Ascending aorta (tissue), 2 donors: Measurements from ENCODE around the gene HLA-A. TPM values are rescaled to one million over a fixed set of nuclear protein-coding genes. Genes with fewer than 3 reads are reported as not detected.
A peak's percentile ranks its signal among the peaks of the same experiment; 100 is the strongest.

Experiments used
- DNase-seq, 2 donors: peaks; one replicate each; pipeline ENCODE4 v3.0.0-alpha.2; 2019; ENCODE audit warnings: low spot score in 2 of 2
- H3K27ac ChIP-seq, 2 donors: fragments of 200-600 bp; sonication (generic); one replicate each; pipeline ENCODE4 v1.5.1; 2016 to 2017; ENCODE audit warnings: mild to moderate bottlenecking in 1 of 2
- H3K27me3 ChIP-seq: fragments of 200-600 bp; sonication (generic); one replicate; pipeline ENCODE4 v1.5.1; 2017
- H3K36me3 ChIP-seq, 2 donors: fragments of 200-600 bp; sonication (generic); one replicate each; pipeline ENCODE4 v1.5.1; 2016
- H3K4me1 ChIP-seq, 2 donors: fragments of 200-600 bp; sonication (generic); one replicate each; pipeline ENCODE4 v1.5.1; 2016 to 2017; ENCODE audit warnings: mild to moderate bottlenecking in 1 of 2
- H3K4me3 ChIP-seq, 2 donors: fragments of 200-600 bp; sonication (generic); one replicate each; pipeline ENCODE4 v1.5.1; 2016 to 2017; ENCODE audit warnings: mild to moderate bottlenecking in 1 of 2
- H3K9me3 ChIP-seq, 2 donors: fragments of 200-600 bp; sonication (generic); one replicate each; pipeline ENCODE4 v1.5.1; 2016
- intact Hi-C: fragments of 100-400 bp; cut with DNase I; formaldehyde crosslinking; loops from one replicate; pipeline ENCODE4 v1.15.1; 2023
- total RNA-seq: library from RNA; depleted of rRNA; stranded (reverse); fragments of >200 nt; gene quantifications from one replicate; pipeline ENCODE4 v1.1.0, GENCODE V29; 2016
- TF ChIP-seq, protein P1 (sequence below), 3 experiments: fragments of 200-600 bp in 2 of 3; fragments of 450-650 bp in 1 of 3; sonication (generic) in 2 of 3; IDR thresholded peaks; one replicate each; pipeline ENCODE4 v1.5.1; 2016 to 2019; ENCODE audit warnings: antibody characterized with exemption in 3 of 3, mild to moderate bottlenecking in 1 of 3, moderate library complexity in 1 of 3

Gene HLA-A
- total RNA-seq, 1 donor from 2014 or later = 1,099 TPM

DNA sequence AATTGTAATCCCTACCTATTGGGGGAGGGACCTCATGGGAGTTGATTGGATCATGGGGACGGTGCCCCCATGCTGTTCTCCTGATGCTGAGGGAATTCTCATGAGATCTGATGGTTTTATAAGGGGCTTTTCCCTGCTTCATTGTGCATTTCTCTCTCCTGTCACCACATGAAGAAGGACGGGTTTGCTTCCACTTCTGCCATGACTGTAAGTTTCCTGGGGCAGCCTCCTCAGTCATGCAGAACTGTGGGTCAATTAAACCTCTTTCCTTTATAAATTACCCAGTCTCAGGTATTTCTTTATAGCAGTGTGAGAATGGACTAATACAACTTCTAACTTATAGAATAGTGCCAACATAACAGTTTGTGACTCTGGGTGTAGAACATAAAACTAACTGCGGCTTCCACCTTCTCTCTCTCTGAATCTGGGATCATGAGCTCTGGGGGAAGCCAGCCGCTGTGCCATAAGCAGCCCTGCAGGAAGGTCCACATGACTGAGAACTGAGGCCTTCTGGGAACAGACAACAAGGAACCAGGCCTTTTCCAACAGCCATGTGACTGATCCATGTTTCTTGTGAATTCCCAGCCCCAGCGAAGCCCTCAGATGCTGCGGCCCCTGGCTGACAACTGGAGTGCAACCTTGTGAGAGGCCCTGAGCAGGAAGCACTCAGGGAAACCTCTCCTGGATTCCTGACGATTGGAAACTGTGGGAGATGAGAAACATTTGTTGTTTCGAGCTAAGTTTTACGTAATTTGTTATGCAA is 3.4 kb upstream of the HLA-A start:
- peaks cover 0 to 4% of the 10 kb centered on the region in 2 donors for H3K4me1 ChIP-seq
- intact Hi-C loops = no loop called here
- DNase-seq = no peak
- TF ChIP-seq, protein P1, sequence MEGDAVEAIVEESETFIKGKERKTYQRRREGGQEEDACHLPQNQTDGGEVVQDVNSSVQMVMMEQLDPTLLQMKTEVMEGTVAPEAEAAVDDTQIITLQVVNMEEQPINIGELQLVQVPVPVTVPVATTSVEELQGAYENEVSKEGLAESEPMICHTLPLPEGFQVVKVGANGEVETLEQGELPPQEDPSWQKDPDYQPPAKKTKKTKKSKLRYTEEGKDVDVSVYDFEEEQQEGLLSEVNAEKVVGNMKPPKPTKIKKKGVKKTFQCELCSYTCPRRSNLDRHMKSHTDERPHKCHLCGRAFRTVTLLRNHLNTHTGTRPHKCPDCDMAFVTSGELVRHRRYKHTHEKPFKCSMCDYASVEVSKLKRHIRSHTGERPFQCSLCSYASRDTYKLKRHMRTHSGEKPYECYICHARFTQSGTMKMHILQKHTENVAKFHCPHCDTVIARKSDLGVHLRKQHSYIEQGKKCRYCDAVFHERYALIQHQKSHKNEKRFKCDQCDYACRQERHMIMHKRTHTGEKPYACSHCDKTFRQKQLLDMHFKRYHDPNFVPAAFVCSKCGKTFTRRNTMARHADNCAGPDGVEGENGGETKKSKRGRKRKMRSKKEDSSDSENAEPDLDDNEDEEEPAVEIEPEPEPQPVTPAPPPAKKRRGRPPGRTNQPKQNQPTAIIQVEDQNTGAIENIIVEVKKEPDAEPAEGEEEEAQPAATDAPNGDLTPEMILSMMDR (IDR thresholded peaks at IDR 0.05) = no peak
- H3K36me3 ChIP-seq = no peaks in the 10 kb centered on the region
- H3K9me3 ChIP-seq = no peaks in the 10 kb centered on the region
- H3K27me3 ChIP-seq = no peaks in the 10 kb centered on the region
- H3K27ac ChIP-seq = no peak overlapping the region
- no peak overlapping the region for H3K4me3 ChIP-seq

DNA sequence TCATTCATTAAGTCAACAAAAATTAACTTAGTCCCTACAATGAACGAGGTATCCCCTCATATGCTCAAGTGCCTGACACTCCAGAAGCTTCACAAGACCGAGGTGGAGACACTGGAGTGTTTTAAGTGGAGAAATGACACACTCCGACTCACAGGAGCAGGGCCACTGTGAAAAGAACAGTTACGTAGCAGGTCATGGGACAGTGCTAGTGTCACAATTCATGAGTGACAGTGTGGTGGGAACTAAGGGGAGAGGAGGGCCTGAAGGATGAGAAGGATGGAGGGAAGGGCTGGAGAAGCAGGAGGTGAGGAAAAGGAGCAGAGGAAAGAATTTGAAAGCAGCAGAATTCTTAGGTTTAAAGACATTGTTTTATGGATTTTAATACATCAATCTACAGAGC is 1.3 kb upstream of the HLA-A start:
- H3K4me1 ChIP-seq = peaks cover 0 to 4% of the 10 kb centered on the region in 2 donors
- no peak for DNase-seq
- intact Hi-C loops = loop anchor here (5.0 to 10.0 kb wide), 3 partner anchors 121 to 274 kb away; partner anchors contain the start of genes HLA-F, POLR1H and TRIM26
- H3K27ac ChIP-seq = peak overlapping the region in 1 of 2 donors; percentile 94
- no peak overlapping the region for H3K4me3 ChIP-seq
- H3K27me3 ChIP-seq = no peaks in the 10 kb centered on the region
- H3K36me3 ChIP-seq = no peaks in the 10 kb centered on the region
- TF ChIP-seq, protein P1 (IDR thresholded peaks at IDR 0.05) = no peak
- no peaks in the 10 kb centered on the region for H3K9me3 ChIP-seq

DNA sequence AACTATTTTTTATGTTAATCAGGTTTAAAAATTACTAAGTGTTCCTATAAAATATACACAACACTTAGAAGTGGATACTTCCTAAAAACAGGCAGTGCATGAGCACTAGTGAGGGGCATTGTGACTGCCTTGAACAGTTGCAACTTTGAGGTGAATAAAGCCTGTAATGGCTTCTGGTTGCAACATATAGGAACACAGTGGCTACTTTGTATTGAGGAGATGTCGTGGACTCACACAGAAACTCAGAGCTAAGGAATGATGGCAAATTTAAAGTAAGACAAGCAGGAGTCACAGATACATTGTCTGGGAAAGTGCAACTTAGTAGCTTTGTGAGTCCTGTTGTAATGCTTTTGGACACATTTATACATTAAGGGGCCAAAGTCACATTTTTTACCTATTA is 861 bp upstream of the HLA-A start:
- no peak for DNase-seq
- Histone ChIP-seq H3K27ac (peak overlapping the region; percentile 85 to 94), H3K4me1 (peaks cover 0 to 4% of the 10 kb centered on the region in 2 donors), H3K9me3 (no peaks in the 10 kb centered on the region), H3K36me3 (no peaks in the 10 kb centered on the region), H3K27me3 (no peaks in the 10 kb centered on the region), H3K4me3 (peak overlapping the region; percentile 67 to 68)
- intact Hi-C loops = loop anchor here (5.0 to 10.0 kb wide), 3 partner anchors 121 to 273 kb away; partner anchors contain the start of genes HLA-F, POLR1H and TRIM26
- TF ChIP-seq, protein P1 (IDR thresholded peaks at IDR 0.05) = no peak

DNA sequence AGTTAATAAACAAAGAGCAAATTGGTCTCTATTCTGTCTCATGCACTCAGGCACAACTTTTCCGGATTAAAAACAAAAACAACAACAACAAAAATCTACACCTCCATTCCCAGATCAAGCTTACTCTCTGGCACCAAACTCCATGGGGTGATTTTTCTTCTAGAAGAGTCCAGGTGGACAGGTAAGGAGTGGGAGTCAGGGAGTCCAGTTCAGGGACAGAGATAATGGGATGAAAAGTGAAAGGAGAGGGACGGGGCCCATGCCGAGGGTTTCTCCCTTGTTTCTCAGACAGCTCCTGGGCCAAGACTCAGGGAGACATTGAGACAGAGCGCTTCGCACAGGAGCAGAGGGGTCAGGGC is 437 bp upstream of the HLA-A start:
- TF ChIP-seq, protein P1 (IDR thresholded peaks at IDR 0.05) = no peak

DNA sequence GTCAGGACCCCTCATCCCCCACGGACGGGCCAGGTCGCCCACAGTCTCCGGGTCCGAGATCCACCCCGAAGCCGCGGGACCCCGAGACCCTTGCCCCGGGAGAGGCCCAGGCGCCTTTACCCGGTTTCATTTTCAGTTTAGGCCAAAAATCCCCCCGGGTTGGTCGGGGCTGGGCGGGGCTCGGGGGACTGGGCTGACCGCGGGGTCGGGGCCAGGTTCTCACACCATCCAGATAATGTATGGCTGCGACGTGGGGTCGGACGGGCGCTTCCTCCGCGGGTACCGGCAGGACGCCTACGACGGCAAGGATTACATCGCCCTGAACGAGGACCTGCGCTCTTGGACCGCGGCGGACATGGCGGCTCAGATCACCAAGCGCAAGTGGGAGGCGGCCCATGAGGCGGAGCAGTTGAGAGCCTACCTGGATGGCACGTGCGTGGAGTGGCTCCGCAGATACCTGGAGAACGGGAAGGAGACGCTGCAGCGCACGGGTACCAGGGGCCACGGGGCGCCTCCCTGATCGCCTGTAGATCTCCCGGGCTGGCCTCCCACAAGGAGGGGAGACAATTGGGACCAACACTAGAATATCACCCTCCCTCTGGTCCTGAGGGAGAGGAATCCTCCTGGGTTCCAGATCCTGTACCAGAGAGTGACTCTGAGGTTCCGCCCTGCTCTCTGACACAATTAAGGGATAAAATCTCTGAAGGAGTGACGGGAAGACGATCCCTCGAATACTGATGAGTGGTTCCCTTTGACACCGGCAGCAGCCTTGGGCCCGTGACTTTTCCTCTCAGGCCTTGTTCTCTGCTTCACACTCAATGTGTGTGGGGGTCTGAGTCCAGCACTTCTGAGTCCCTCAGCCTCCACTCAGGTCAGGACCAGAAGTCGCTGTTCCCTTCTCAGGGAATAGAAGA is 978 bp downstream of the HLA-A start:
- peak overlapping the region; percentile 85 to 94 for H3K27ac ChIP-seq
- peaks cover 0 to 4% of the 10 kb centered on the region in 2 donors for H3K4me1 ChIP-seq
- peaks cover 0 to 2% of the 10 kb centered on the region in 2 donors for H3K36me3 ChIP-seq
- no peak for DNase-seq
- no peaks in the 10 kb centered on the region for H3K9me3 ChIP-seq
- intact Hi-C loops = loop anchor here (2.0 to 10.0 kb wide), 4 partner anchors 17 to 271 kb away; partner anchors contain the start of genes HLA-F, POLR1H and TRIM26
- H3K27me3 ChIP-seq = no peaks in the 10 kb centered on the region
- TF ChIP-seq, protein P1 (IDR thresholded peaks at IDR 0.05) = no peak
- H3K4me3 ChIP-seq = peak overlapping the region; percentile 67 to 68

More for the DNA sequence above, 437 bp upstream of the HLA-A start:
- Histone ChIP-seq H3K9me3 (no peaks in the 10 kb centered on the region), H3K36me3 (no peaks in the 10 kb centered on the region), H3K4me3 (peak overlapping the region; percentile 67 to 68), H3K27ac (peak overlapping the region; percentile 85 to 94), H3K27me3 (no peaks in the 10 kb centered on the region), H3K4me1 (peaks cover 0 to 4% of the 10 kb centered on the region in 2 donors)
- no peak for DNase-seq
- intact Hi-C loops = loop anchor here (1.0 to 10.0 kb wide), 7 partner anchors 15 to 273 kb away; partner anchors contain the start of genes HLA-F, POLR1H and TRIM26
